Sigmoid colon (tissue), 4 donors: ENCODE data around the gene EMC6.

Experiments
- EP300 ChIP-seq, 4 donors: sonication (generic); formaldehyde crosslinking; IDR thresholded peaks; one replicate each; pipeline ENCODE4 v1.6.1; 2017; ENCODE audit warnings: antibody characterized with exemption in 4 of 4
- TF ChIP-seq, protein P1 (sequence below), 4 experiments: fragments of 450-650 bp in 3 of 4; fragments of 200-600 bp in 1 of 4; IDR thresholded peaks; one replicate each; pipeline ENCODE4 v1.5.1; 2016 to 2019; ENCODE audit warnings: antibody characterized with exemption in 4 of 4, mild to moderate bottlenecking in 3 of 4, moderate library complexity in 2 of 4

DNA sequence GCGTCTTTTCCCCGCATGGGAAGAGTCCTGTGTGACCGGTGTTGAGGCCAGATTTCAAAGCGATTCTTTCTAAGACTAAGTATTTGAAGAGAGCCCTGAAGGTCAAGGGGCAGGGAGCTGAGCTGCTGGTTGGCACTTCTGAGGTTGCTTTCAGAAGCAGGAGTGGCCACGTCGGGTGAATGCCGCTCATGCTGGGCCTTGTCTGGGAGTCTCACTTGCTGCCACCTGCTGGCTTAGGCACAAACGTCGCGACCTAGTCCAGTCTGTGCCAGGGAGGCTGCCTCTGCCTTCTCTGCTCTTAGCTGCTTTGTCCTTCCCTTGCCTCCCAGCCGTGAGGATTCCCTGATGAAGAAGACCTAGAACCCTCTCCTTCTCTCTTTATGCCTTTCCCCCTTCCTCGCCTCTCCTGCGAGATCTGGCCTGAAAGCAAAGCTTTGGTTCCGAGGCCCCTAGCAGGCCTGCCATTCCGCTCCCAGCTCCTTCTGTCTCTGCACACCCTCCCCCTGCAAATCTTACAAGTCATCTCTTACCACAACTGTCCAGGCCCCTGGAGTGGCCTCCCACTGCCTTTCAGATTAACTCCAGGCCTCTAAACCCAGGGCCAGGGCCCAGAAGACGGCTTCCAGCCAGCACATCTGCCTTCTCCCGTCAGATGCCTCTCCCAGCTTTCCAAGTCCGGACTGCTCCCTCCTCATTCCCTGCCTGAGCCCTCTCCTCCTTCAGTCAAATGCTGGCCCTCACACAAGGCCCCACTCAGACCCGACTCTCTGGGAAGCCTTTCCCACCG lies 20.6 kb upstream of the EMC6 start:
- TF ChIP-seq, protein P1, sequence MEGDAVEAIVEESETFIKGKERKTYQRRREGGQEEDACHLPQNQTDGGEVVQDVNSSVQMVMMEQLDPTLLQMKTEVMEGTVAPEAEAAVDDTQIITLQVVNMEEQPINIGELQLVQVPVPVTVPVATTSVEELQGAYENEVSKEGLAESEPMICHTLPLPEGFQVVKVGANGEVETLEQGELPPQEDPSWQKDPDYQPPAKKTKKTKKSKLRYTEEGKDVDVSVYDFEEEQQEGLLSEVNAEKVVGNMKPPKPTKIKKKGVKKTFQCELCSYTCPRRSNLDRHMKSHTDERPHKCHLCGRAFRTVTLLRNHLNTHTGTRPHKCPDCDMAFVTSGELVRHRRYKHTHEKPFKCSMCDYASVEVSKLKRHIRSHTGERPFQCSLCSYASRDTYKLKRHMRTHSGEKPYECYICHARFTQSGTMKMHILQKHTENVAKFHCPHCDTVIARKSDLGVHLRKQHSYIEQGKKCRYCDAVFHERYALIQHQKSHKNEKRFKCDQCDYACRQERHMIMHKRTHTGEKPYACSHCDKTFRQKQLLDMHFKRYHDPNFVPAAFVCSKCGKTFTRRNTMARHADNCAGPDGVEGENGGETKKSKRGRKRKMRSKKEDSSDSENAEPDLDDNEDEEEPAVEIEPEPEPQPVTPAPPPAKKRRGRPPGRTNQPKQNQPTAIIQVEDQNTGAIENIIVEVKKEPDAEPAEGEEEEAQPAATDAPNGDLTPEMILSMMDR (IDR thresholded peaks at IDR 0.05), result peak in 1 of 4 experiments; percentile 25
- no peak for TF ChIP-seq EP300 (IDR thresholded peaks at IDR 0.05)
